ENCODE measurements around the gene DENND2D. TPM values are rescaled to one million over a fixed set of nuclear protein-coding genes. Genes with fewer than 3 reads are reported as not detected.

Gene DENND2D
- total RNA-seq, 2 experiments from 2014 or later = 293 to 299 TPM

GRCh38 chr1:111227851-111228747 lies 27.7 kb upstream of the DENND2D start:
- Mint-ChIP-seq H3K4me1 (peaks cover 62% of the 10 kb centered on the region), H3K4me3 (peak overlapping the region; percentile 37), H3K27ac (peak overlapping the region; percentile 69), H3K36me3 (peaks cover 11% of the 10 kb centered on the region), H3K9me3 (no peaks in the 10 kb centered on the region), H3K27me3 (no peaks in the 10 kb centered on the region)
- POLR2A ChIA-PET = interaction anchor here (0.7 to 6.5 kb wide), 4 partner anchors 12 to 32 kb away, joined by 3 to 66 read pairs (median 20); partner anchors contain the start of gene DENND2D
- DNase-seq (no peak), ATAC-seq (ENCODE audit: low read depth) (peak; percentile 24)

DNA sequence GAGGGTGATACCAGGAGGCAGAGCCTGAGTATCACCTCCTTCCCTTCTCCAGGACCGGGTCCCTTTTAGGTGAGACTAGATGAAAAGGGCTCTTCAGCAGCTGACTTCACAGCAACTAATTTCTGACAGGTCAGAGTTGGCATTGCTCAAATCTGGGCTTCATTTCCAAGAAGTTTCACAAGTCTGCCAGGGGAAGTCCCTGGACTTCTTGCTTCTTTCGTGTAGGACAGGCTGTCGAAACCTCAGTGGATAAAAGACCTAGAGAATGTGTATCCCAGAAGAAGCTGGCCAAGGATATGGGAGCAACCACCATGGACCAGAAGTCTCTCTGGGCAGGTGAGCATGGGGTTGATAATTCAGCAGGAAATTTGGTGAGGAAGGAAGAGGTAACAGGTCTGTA lies 27.0 kb upstream of the DENND2D start, which contains the start of gene CHI3L2:
Gene CHI3L2, plus strand, starts transcription at position 280 of the 400 bp plus-strand sequence. Its CDS starts 17 bp downstream, at position 297.
- Mint-ChIP-seq H3K36me3 (peaks cover 11% of the 10 kb centered on the region), H3K4me3 (peak within 1 kb of the TSS; percentile 37), H3K9me3 (no peaks in the 10 kb centered on the region), H3K27me3 (no peaks in the 10 kb centered on the region), H3K27ac (peak within 1 kb of the TSS; percentile 69), H3K4me1 (peaks cover 69% of the 10 kb centered on the region)
- POLR2A ChIA-PET = interaction anchor here (3.0 to 6.5 kb wide), 3 partner anchors 11 to 35 kb away, joined by 15 to 66 read pairs (median 36); partner anchors contain the start of gene DENND2D
- DNase-seq (no peak), ATAC-seq (ENCODE audit: low read depth) (no peak)

DNA sequence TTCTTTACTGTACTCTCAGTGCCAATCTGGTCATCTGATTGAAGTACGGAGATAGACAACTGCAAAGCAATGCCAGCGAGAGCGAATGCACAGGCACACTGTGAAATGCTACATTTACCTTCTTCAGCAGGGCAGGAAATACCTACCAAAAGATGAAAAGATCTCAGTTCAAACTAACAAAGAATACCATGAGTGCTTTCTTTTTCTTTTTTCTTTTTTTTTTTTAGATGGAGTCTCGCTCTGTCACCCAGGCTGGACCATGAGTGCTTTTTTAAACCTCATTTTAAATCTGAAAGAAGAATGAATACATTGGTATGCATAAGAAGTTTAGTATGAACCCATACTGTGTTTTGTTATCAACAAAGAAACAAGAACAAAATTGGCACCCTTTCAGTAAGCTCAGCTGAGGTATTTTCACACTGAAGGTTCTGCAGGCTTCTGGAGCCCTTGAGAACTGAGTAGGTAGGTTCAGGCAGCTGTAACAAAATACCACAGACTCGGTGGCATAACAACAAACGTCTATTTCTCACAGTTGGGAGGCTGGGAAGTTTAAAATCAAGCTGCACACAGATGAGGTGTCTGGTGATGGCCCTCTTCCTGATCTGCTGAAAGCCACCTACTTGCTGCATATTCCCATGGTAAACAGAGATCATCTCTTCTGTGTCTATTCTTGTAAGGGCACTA lies 25.4 kb upstream of the DENND2D start:
- ATAC-seq (ENCODE audit: low read depth) (peak; percentile 12), DNase-seq (no peak)
- peaks cover 6% of the 10 kb centered on the region for H3K36me3 Mint-ChIP-seq
- no peaks in the 10 kb centered on the region for H3K9me3 Mint-ChIP-seq
- POLR2A ChIA-PET = interaction anchor here (0.7 to 6.5 kb wide), 9 partner anchors 10 to 120 kb away, joined by 3 to 66 read pairs (median 3); partner anchors contain the start of gene DENND2D
- peak overlapping the region; percentile 92 for H3K27ac Mint-ChIP-seq
- no peaks in the 10 kb centered on the region for H3K27me3 Mint-ChIP-seq
- peaks cover 76% of the 10 kb centered on the region for H3K4me1 Mint-ChIP-seq
- peak overlapping the region; percentile 79 for H3K4me3 Mint-ChIP-seq

DNA sequence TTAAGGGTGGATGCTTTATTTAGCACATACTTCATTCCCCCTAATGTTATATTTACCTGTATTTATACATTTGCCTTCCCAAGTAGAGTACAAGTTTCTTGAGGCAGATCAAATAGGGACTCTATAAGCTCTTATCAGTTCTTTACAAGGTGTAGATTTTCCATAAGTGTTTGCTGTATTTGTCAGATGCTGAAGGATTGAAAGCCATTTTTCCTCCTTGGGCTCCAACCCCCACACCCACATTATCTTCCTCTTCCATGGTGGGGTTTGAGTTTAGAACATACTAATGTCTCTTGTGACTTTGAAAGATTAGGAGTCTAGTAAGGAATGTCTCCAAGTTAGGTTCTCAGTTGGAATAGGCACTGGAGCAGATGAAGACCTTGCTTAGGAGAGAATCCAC lies 24.6 kb upstream of the DENND2D start:
- H3K27me3 Mint-ChIP-seq = no peaks in the 10 kb centered on the region
- H3K4me3 Mint-ChIP-seq = peak overlapping the region; percentile 79
- POLR2A ChIA-PET = interaction anchor here (0.7 to 6.5 kb wide), 5 partner anchors 9 to 100 kb away, joined by 3 to 66 read pairs (median 15); partner anchors contain the start of gene DENND2D
- DNase-seq (no peak), ATAC-seq (ENCODE audit: low read depth) (no peak)
- H3K9me3 Mint-ChIP-seq = no peaks in the 10 kb centered on the region
- peaks cover 4% of the 10 kb centered on the region for H3K36me3 Mint-ChIP-seq
- peaks cover 78% of the 10 kb centered on the region for H3K4me1 Mint-ChIP-seq
- H3K27ac Mint-ChIP-seq = peak overlapping the region; percentile 92

DNA sequence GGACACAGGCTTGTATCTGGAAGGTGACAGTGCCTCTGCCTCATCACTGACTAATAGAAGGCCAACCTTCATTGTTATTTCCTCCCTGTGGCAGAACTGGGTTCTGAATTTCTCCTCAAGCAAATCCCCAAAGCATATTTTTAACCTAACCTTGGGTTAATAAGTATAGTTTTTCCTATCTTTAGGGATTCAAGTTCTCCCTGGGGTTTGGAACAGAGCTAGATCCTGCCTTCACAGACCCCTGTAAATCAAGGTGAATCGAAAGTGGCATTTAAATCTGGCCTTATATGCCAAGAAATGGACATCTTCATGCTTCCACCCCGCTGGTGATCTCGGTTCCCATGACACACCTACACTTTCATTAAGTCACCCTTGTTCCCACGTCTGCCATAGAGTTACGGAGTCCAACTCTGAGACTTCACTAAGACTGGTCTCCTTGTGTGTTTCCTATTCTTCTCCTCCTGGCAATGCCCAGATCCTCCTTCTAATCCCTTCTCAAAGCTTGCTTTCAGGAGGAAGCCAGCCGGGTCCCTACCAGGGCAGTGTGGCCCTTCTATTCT lies 22.8 kb upstream of the DENND2D start:
- H3K9me3 Mint-ChIP-seq = no peaks in the 10 kb centered on the region
- no peaks in the 10 kb centered on the region for H3K27me3 Mint-ChIP-seq
- ATAC-seq (ENCODE audit: low read depth) (no peak), DNase-seq (no peak)
- POLR2A ChIA-PET = interaction anchor here (0.9 to 12.1 kb wide), 4 partner anchors 9 to 177 kb away, joined by 3 to 948 read pairs (median 6); partner anchors contain the start of gene DENND2D
- H3K4me1 Mint-ChIP-seq = peaks cover 84% of the 10 kb centered on the region
- peaks cover 2% of the 10 kb centered on the region for H3K36me3 Mint-ChIP-seq
- H3K27ac Mint-ChIP-seq = peak overlapping the region; percentile 91
- peak overlapping the region; percentile 72 for H3K4me3 Mint-ChIP-seq

DNA sequence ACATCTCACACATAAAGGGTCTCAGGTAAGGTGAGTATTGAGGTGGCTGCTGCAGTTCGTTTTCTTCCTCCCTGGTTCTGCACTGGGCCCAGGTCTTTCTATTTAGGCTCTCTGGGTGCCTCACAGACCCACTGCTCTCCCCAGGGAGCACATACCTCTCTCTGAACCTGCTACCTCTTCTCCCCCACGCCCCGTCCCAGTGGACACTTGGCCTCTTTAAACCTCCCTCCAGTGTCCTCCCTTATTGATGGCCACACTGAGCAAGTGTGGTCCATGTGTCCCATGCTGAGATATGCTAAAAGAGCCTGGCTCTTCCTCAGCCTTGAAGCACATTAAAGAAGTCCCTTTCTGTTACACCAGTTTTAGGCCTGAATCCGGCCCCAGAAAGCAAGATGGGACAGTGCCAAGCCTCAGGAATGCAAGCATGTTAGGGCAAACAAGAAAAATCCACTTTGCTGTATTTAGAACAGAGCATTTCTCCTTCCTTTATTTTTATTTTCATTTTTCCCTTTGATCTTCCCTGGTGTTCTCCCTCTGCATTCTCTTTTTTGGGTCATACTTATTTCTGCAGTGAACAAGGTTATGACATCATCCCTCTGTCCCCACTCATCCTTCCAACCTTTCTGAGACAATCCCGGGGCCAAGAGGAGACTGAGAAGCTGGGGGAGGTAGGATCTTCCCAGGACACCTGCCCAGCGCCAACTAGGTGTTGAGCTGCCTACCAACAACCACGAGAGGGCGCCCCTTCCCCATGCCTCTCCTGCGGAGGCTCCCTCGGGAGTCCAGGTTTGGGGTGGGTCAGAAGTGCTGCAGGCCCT lies 22.1 kb upstream of the DENND2D start:
- H3K27me3 Mint-ChIP-seq = no peaks in the 10 kb centered on the region
- H3K4me1 Mint-ChIP-seq = peaks cover 84% of the 10 kb centered on the region
- DNase-seq (peak; percentile 79), ATAC-seq (ENCODE audit: low read depth) (peak; percentile 2)
- H3K4me3 Mint-ChIP-seq = peak overlapping the region; percentile 72
- H3K9me3 Mint-ChIP-seq = no peaks in the 10 kb centered on the region
- H3K36me3 Mint-ChIP-seq = peaks cover 8% of the 10 kb centered on the region
- POLR2A ChIA-PET = interaction anchor here (0.9 to 12.1 kb wide), 6 partner anchors 8 to 178 kb away, joined by 3 to 948 read pairs (median 6); partner anchors contain the start of genes CEPT1, DENND2D and DRAM2
- H3K27ac Mint-ChIP-seq = peak overlapping the region; percentile 91

DNA sequence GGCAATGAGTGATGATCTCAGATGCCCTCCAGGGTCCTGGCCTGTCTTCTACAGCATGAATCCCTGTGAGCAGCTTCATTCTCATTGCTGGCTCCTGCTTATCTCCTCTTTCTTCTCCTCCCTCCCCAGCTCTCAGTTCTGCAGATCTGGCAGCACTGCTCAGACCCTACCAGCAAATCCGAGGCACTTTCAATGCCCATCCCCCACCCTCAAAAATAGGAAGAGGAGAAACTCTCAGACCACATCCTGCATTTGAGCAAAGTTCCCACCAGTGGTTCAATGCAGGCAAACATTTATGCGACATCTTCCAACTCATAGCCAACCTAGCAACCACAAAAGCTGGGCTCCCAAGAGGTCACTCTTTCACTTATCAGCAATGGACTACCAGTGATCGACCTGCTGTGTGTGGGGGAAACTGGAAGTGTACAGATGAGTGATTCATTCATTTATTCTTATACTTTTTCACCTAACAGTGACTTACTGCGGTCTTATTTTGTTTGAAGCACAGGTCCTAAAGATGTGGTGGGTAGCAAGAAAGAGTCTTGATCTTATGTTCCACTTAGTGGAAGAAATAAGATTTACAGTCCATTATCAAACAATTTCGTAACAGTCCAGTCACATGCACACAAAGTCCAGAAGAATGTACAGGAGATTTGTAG lies 21.3 kb upstream of the DENND2D start:
- DNase-seq (peak; percentile 57), ATAC-seq (ENCODE audit: low read depth) (peak; percentile 44)
- Mint-ChIP-seq H3K4me1 (peaks cover 85% of the 10 kb centered on the region), H3K36me3 (peaks cover 8% of the 10 kb centered on the region), H3K9me3 (no peaks in the 10 kb centered on the region), H3K4me3 (peak overlapping the region; percentile 72), H3K27me3 (no peaks in the 10 kb centered on the region), H3K27ac (peak overlapping the region; percentile 91)
- POLR2A ChIA-PET = interaction anchor here (0.7 to 12.1 kb wide), 6 partner anchors 15 to 112 kb away, joined by 3 to 948 read pairs (median 6); partner anchors contain the start of genes CEPT1, DENND2D and DRAM2

- Mint-ChIP-seq H3K4me1 (peaks cover 86% of the 10 kb centered on the region), H3K4me3 (peak overlapping the region; percentile 72), H3K27ac (peak overlapping the region; percentile 91), H3K9me3 (no peaks in the 10 kb centered on the region), H3K27me3 (no peaks in the 10 kb centered on the region), H3K36me3 (peaks cover 8% of the 10 kb centered on the region)
- POLR2A ChIA-PET = interaction anchor here (0.7 to 12.1 kb wide), 6 partner anchors 16 to 112 kb away, joined by 3 to 948 read pairs (median 6); partner anchors contain the start of genes CEPT1, DENND2D and DRAM2
- no peak for ATAC-seq (ENCODE audit: low read depth)
- DNase-seq = no peak
Measured at GRCh38 chr1:111221276-111221632, 20.8 kb upstream of the DENND2D start.

DNA sequence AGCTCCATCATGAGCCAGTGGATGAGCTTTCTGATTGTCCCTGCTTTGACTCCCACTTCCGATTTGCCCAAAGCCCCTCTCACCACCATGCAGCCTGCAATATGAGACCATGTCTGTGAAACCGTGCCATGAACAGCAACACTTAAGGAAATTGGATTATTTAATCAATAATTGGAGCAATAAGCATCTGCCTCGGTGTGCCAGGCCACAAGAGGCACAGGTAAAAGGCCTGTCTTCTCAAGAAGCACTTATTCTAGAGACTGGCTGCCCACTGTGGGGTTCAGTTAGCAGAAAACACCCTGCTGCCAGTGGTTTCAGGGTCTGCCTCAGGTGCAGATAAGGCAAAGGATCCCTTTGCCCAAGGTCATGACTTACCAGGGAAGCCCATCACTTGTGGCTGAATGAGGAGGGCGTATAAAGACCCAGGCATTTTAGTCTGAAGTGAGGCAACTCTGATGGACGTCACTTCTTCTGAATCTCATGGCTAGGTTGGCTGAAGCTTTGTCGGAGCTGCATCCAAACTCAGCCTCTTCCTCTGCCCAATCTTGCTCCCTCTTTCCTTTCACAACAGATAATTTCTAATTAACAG lies 19.9 kb upstream of the DENND2D start:
- Mint-ChIP-seq H3K27me3 (no peaks in the 10 kb centered on the region), H3K9me3 (no peaks in the 10 kb centered on the region), H3K4me3 (peak overlapping the region; percentile 77), H3K36me3 (peaks cover 8% of the 10 kb centered on the region), H3K27ac (peak overlapping the region; percentile 91), H3K4me1 (peaks cover 85% of the 10 kb centered on the region)
- DNase-seq = no peak
- ATAC-seq (ENCODE audit: low read depth) = no peak
- POLR2A ChIA-PET = interaction anchor here (1.2 to 12.1 kb wide), 4 partner anchors 23 to 113 kb away, joined by 3 to 948 read pairs (median 13); partner anchors contain the start of genes CEPT1, DENND2D and DRAM2

DNA sequence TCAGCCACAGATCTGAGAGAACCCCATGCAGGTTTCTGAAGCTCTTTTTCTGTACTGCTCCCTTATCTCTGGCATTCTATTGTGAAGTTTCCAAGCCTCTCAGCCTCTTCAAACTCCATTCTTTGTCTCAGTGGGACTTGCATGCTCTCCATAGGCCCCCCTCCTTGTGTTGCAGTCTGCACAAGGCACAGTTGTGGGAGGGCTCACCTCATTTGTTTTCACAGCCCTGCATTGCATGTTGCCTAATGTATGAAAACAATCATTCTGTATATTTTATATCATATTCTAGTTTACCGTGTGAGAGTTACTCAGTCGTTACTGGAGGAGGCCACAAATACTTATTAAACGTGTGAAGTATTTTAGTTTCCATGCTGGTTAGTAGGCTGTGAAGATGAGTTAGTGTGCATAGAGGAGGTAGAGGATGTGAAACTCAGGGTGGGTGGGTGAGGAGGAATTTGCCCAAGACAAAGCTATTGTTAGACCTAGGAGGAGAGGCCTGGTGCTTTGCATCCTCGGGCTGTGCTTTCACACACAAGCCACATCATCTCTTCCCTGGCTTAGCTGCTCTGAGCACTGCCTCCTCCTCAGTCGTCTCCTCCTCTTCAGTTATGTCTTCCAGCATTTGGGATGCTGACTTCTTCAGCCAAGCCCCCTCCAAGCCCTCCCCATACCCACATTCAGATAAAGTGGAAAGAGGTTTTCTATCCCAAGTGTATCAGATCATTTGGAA lies 19.3 kb upstream of the DENND2D start:
- Mint-ChIP-seq H3K4me1 (peaks cover 85% of the 10 kb centered on the region), H3K36me3 (peaks cover 8% of the 10 kb centered on the region), H3K27me3 (no peaks in the 10 kb centered on the region), H3K27ac (peak overlapping the region; percentile 91), H3K4me3 (peak overlapping the region; percentile 77), H3K9me3 (no peaks in the 10 kb centered on the region)
- ATAC-seq (ENCODE audit: low read depth) (peak; percentile 15), DNase-seq (no peak)
- POLR2A ChIA-PET = interaction anchor here (1.3 to 12.1 kb wide), 6 partner anchors 22 to 432 kb away, joined by 4 to 948 read pairs (median 8); partner anchors contain the start of genes CD53, CEPT1, DENND2D and DRAM2
